ENCODE results near the gene REPIN1. TPM values are rescaled to one million over a fixed set of nuclear protein-coding genes. Genes with fewer than 3 reads are reported as not detected.

REPIN1 gene
- total RNA-seq, 1 experiment from 2014 or later = 106 TPM

GRCh38 chr7:150341263-150342120, 27.1 kb upstream of the REPIN1 start, which contains the start of gene RARRES2 (continued):
- TF ChIP-seq CTCF (IDR thresholded peaks at IDR 0.05 in 2 of 3, conservative IDR thresholded peaks at IDR 0.05 in 1 of 3; ENCODE audit: borderline replicate concordance in 1 of 3, insufficient read depth in 1 of 3, low read depth in 2 of 3, low read length in 2 of 3) (no peak), ELF1 (IDR thresholded peaks at IDR 0.05; ENCODE audit: borderline replicate concordance, low read depth) (no peak)
- TF ChIP-seq, protein P1, sequence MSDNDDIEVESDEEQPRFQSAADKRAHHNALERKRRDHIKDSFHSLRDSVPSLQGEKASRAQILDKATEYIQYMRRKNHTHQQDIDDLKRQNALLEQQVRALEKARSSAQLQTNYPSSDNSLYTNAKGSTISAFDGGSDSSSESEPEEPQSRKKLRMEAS (IDR thresholded peaks at IDR 0.05) = no peak

DNA sequence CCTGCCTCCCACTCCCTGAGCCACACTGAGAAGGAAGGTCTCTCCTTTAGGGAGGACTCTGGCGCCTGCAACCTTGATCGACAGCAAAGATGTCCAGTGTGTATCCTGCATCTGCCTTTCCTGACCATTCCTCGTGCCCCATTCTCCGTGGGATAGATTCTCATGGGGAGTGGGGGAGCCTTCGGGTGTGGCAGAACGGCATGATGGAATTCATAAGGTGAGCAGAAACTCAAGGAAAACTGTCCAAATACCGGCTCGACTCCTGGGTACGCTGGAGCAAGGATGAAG, 26.6 kb upstream of the REPIN1 start:
- Histone ChIP-seq H3K4me2 (ENCODE audit: low read length) (no peak overlapping the region), H3K9me2 (ENCODE audit: insufficient read depth) (no peaks in the 10 kb centered on the region), H4K20me1 (ENCODE audit: insufficient read depth) (no peaks in the 10 kb centered on the region), H3K9me3 (ENCODE audit: control insufficient read depth in 1 of 2, insufficient read depth in 1 of 2, low read depth in 1 of 2, low read length in 2 of 2) (no peaks in the 10 kb centered on the region), H2AFZ (ENCODE audit: low read depth, low read length, poor library complexity, severe bottlenecking) (no peak overlapping the region), H3K4me3 (replicated peaks in 1 of 2; ENCODE audit: low read depth in 1 of 2, low read length in 2 of 2) (no peak overlapping the region), H3K27me3 (ENCODE audit: insufficient read depth, low read length) (no peaks in the 10 kb centered on the region), H3K9ac (ENCODE audit: low read length) (no peak overlapping the region), H3K79me2 (ENCODE audit: insufficient read depth, low read length) (no peaks in the 10 kb centered on the region), H3K36me3 (ENCODE audit: control insufficient read depth in 1 of 2, insufficient read depth in 2 of 2, low read length in 2 of 2) (no peaks in the 10 kb centered on the region), H3K27ac (ENCODE audit: low read depth, low read length) (no peak overlapping the region), H3K4me1 (ENCODE audit: control insufficient read depth in 1 of 2, insufficient read depth in 2 of 2, low read length in 2 of 2) (no peaks in the 10 kb centered on the region)
- intact Hi-C loops (cut with micrococcal nuclease) = no loop called here
- no TSS peak for BruUV-seq (replicated peaks)
- RAD21 ChIA-PET (ENCODE audit: low non-redundant PET in 1 of 2, low total read pairs in 2 of 2, uncharacterized antibody in 2 of 2, unreplicated experiment in 2 of 2) = no interaction called here
- TF ChIP-seq FOSL1 (IDR thresholded peaks at IDR 0.05; ENCODE audit: low read depth) (no peak), ZNF274 (IDR thresholded peaks at IDR 0.05; ENCODE audit: low read depth, low read length) (no peak), CEBPB (IDR thresholded peaks at IDR 0.05; ENCODE audit: low read depth) (no peak), EGR1 (IDR thresholded peaks at IDR 0.05; ENCODE audit: low read depth) (no peak), TCF7L2 (IDR thresholded peaks at IDR 0.05; ENCODE audit: borderline replicate concordance, extremely low read depth, insufficient read depth, insufficient read length) (no peak), ELF1 (IDR thresholded peaks at IDR 0.05; ENCODE audit: borderline replicate concordance, low read depth) (no peak), CBX3 (IDR thresholded peaks at IDR 0.05; ENCODE audit: low read depth) (no peak)
- TF ChIP-seq, protein P1 (IDR thresholded peaks at IDR 0.05) = no peak
- ATAC-seq (no peak), DNase-seq (ENCODE audit: low read depth, low spot score) (no peak)
- CTCF ChIA-PET = no interaction called here
- POLR2A ChIA-PET = no interaction called here
